Measurements from ENCODE around the gene GNG7. TPM values are rescaled to one million over a fixed set of nuclear protein-coding genes. Genes with fewer than 3 reads are reported as not detected.

The GNG7 gene
- total and polyA plus RNA-seq, 2 donors (not counting 3 experiments of a cell fraction or from before 2014, with no cell fraction given): 0.29 to 0.84 TPM

GRCh38 chr19:2475018-2475701 is 227.3 kb downstream of the GNG7 start:
- H3K9ac ChIP-seq (replicated peaks; ENCODE audit: extremely low read depth, insufficient read depth, low read length): peak overlapping the region; percentile 71
- H3K27me3 ChIP-seq (ENCODE audit: control insufficient read depth in 2 of 2, insufficient read depth in 2 of 2, low read length in 2 of 2): no peaks in the 10 kb centered on the region
- H3K27ac ChIP-seq (ENCODE audit: insufficient read depth, low read depth, low read length): peak overlapping the region; percentile 86
- H3K9me3 ChIP-seq (replicated peaks; ENCODE audit: control insufficient read depth, insufficient read depth, low read length): no peaks in the 10 kb centered on the region
- no peaks in the 10 kb centered on the region for H4K20me1 ChIP-seq (replicated peaks; ENCODE audit: control insufficient read depth, extremely low read depth, insufficient read depth, low read length)
- H3K4me2 ChIP-seq (ENCODE audit: insufficient read depth, low read length): peak overlapping the region; percentile 83
- CTCF ChIA-PET: interaction anchor here (0.8 to 11.2 kb wide), 11 partner anchors 9 to 161 kb away, joined by 3 to 209 read pairs (median 7); partner anchors contain the start of gene LMNB2
- intact Hi-C loops (cut with micrococcal nuclease) (no loop called here), dilution Hi-C loops (cut with MboI; ENCODE audit: extremely low pct_ligation_motif_present, low sequenced_read_pairs) (no loop called here)
- DNase-seq (ENCODE audit: low read depth, low spot score) (peak; percentile 66), FAIRE-seq (no peak)
- BruUV-seq (replicated peaks): no TSS peak
- TF ChIP-seq EZH2 (IDR thresholded peaks at IDR 0.05; ENCODE audit: borderline replicate concordance, low read depth, low read length, severe bottlenecking) (no peak), MAX (IDR thresholded peaks at IDR 0.05; ENCODE audit: insufficient read depth, insufficient read length) (peak; percentile 31)
- H3K4me1 ChIP-seq (ENCODE audit: control insufficient read depth, extremely low read depth, insufficient read depth, low read length): peaks cover 19% of the 10 kb centered on the region
- POLR2A ChIA-PET: interaction anchor here (0.6 to 5.5 kb wide), 44 partner anchors 7 to 475 kb away, joined by 3 to 253 read pairs (median 10); partner anchors contain the start of genes AP3D1, LMNB2, SGTA and TIMM13
- peak overlapping the region; percentile 26 for H2AFZ ChIP-seq (ENCODE audit: low read depth, low read length)
- no peaks in the 10 kb centered on the region for H3K9me1 ChIP-seq (replicated peaks; ENCODE audit: control insufficient read depth, extremely low read depth, insufficient read depth, low read length)
- peak overlapping the region; percentile 45 to 70 (median 65) for H3K4me3 ChIP-seq (replicated peaks in 1 of 3; ENCODE audit: insufficient read depth in 1 of 3, low read depth in 1 of 3, low read length in 3 of 3)
- peaks cover 34% of the 10 kb centered on the region for H3K79me2 ChIP-seq (ENCODE audit: control insufficient read depth, insufficient read depth, low read length)
- peaks cover 5 to 7% of the 10 kb centered on the region in 2 experiments for H3K36me3 ChIP-seq (ENCODE audit: control insufficient read depth in 2 of 2, extremely low read depth in 1 of 2, insufficient read depth in 2 of 2, low read length in 2 of 2)

GRCh38 chr19:2474232-2475017 is 228.1 kb downstream of the GNG7 start:
- peak overlapping the region; percentile 86 for H3K27ac ChIP-seq (ENCODE audit: insufficient read depth, low read depth, low read length)
- H3K9me3 ChIP-seq (replicated peaks; ENCODE audit: control insufficient read depth, insufficient read depth, low read length): no peaks in the 10 kb centered on the region
- H3K4me3 ChIP-seq (replicated peaks in 1 of 3; ENCODE audit: insufficient read depth in 1 of 3, low read depth in 1 of 3, low read length in 3 of 3): peak overlapping the region; percentile 45 to 70 (median 65)
- ChIA-PET POLR2A (interaction anchor here (1.6 to 5.5 kb wide), 4 partner anchors 12 to 137 kb away, joined by 8 to 253 read pairs (median 97); no protein-coding TSS in a partner anchor), CTCF (interaction anchor here (0.6 to 11.2 kb wide), 7 partner anchors 68 to 163 kb away, joined by 3 to 209 read pairs (median 57); no protein-coding TSS in a partner anchor)
- H3K36me3 ChIP-seq (ENCODE audit: control insufficient read depth in 2 of 2, extremely low read depth in 1 of 2, insufficient read depth in 2 of 2, low read length in 2 of 2): peaks cover 5 to 7% of the 10 kb centered on the region in 2 experiments
- H4K20me1 ChIP-seq (replicated peaks; ENCODE audit: control insufficient read depth, extremely low read depth, insufficient read depth, low read length): no peaks in the 10 kb centered on the region
- no peaks in the 10 kb centered on the region for H3K27me3 ChIP-seq (ENCODE audit: control insufficient read depth in 2 of 2, insufficient read depth in 2 of 2, low read length in 2 of 2)
- H3K4me2 ChIP-seq (ENCODE audit: insufficient read depth, low read length): peak overlapping the region; percentile 83
- DNase-seq (ENCODE audit: low read depth, low spot score): peak; percentile 92
- peak; percentile 82 for FAIRE-seq
- peak overlapping the region; percentile 71 for H3K9ac ChIP-seq (replicated peaks; ENCODE audit: extremely low read depth, insufficient read depth, low read length)
- peaks cover 22% of the 10 kb centered on the region for H3K4me1 ChIP-seq (ENCODE audit: control insufficient read depth, extremely low read depth, insufficient read depth, low read length)
- H3K9me1 ChIP-seq (replicated peaks; ENCODE audit: control insufficient read depth, extremely low read depth, insufficient read depth, low read length): no peaks in the 10 kb centered on the region
- dilution Hi-C loops (cut with MboI; ENCODE audit: extremely low pct_ligation_motif_present, low sequenced_read_pairs) (no loop called here), intact Hi-C loops (cut with micrococcal nuclease) (loop anchor here (1.0 kb wide), 3 partner anchors 105 to 163 kb away; no protein-coding TSS in a partner anchor)
- H2AFZ ChIP-seq (ENCODE audit: low read depth, low read length): peak overlapping the region; percentile 19
- TF ChIP-seq FOS (IDR thresholded peaks at IDR 0.05; ENCODE audit: borderline replicate concordance, insufficient read depth, low read length): peak; percentile 83
- no peak for TF ChIP-seq POLR2A (IDR thresholded peaks at IDR 0.05; ENCODE audit: low read depth, low read length)
- no peak for TF ChIP-seq MAX (IDR thresholded peaks at IDR 0.05; ENCODE audit: insufficient read depth, insufficient read length)
- TF ChIP-seq MYC (IDR thresholded peaks at IDR 0.05; ENCODE audit: low read depth, low read length): no peak
- TF ChIP-seq EZH2 (IDR thresholded peaks at IDR 0.05; ENCODE audit: borderline replicate concordance, low read depth, low read length, severe bottlenecking): no peak
- peak; percentile 90 for TF ChIP-seq CTCF (IDR thresholded peaks at IDR 0.05; ENCODE audit: extremely low read depth in 1 of 2, insufficient read depth in 1 of 2, low read depth in 1 of 2, low read length in 2 of 2)
- no peak for TF ChIP-seq JUN (IDR thresholded peaks at IDR 0.05; ENCODE audit: borderline replicate concordance, insufficient read depth, insufficient read length, low read depth)
- TF ChIP-seq GATA2 (IDR thresholded peaks at IDR 0.05; ENCODE audit: insufficient read depth, insufficient read length, low read depth, low read length): no peak
- peak; percentile 80 for TF ChIP-seq POLR2AphosphoS5 (IDR thresholded peaks at IDR 0.05; ENCODE audit: insufficient read depth, low read depth, low read length)
- peaks cover 34% of the 10 kb centered on the region for H3K79me2 ChIP-seq (ENCODE audit: control insufficient read depth, insufficient read depth, low read length)
- BruUV-seq (replicated peaks): no TSS peak

Data from endothelial cell of umbilical vein (primary cell).